Renal cortex interstitium (tissue), 11 donors: ENCODE results near the gene KCNIP1. TPM values are rescaled to one million over a fixed set of nuclear protein-coding genes. Genes with fewer than 3 reads are reported as not detected.

Experiments used
- DNase-seq, 11 donors: peaks; one replicate each; pipeline ENCODE4 v3.0.0-alpha.2; 2013; ENCODE audit warnings: low read depth in 9 of 11, low spot score in 4 of 11; ENCODE audit errors: extremely low read depth in 1 of 11
- polyA plus RNA-seq, 3 donors: library from polyadenylated mRNA; unstranded; fragments of 120-200 nt; gene quantifications; one replicate each; pipeline ENCODE4 v1.2.1, GENCODE V29; 2013; ENCODE audit not compliant: insufficient read length in 3 of 3

KCNIP1 gene
- polyA plus RNA-seq, 3 donors, result 9.5 to 12.7 (median 12.3) TPM

- DNase-seq, result no peak
Observed at GRCh38 chr5:170630226-170630625, 126.4 kb downstream of the KCNIP1 start.

GRCh38 chr5:170630711-170631141, 126.9 kb downstream of the KCNIP1 start:
- DNase-seq, result no peak

- DNase-seq, result no peak
Observed at GRCh38 chr5:170631466-170632195, 127.8 kb downstream of the KCNIP1 start.

GRCh38 chr5:170632266-170632984, 128.6 kb downstream of the KCNIP1 start:
- no peak for DNase-seq

GRCh38 chr5:170632985-170633234, 129.1 kb downstream of the KCNIP1 start:
- DNase-seq, result peak in 5 of 11 donors; percentile 73 to 80 (median 77)

GRCh38 chr5:170633235-170634081, 129.6 kb downstream of the KCNIP1 start:
- DNase-seq, result peak; percentile 75 to 90 (median 82)

- DNase-seq, result no peak
Observed at GRCh38 chr5:170634256-170634990, 130.6 kb downstream of the KCNIP1 start.

GRCh38 chr5:170635706-170636105, 131.9 kb downstream of the KCNIP1 start:
- no peak for DNase-seq

- no peak for DNase-seq
Observed at GRCh38 chr5:170636206-170636605, 132.4 kb downstream of the KCNIP1 start.

GRCh38 chr5:170636801-170637477, 133.1 kb downstream of the KCNIP1 start:
- DNase-seq, result no peak

- no peak for DNase-seq
Observed at GRCh38 chr5:170638051-170638450, 134.2 kb downstream of the KCNIP1 start.

GRCh38 chr5:170638454-170639220, 134.8 kb downstream of the KCNIP1 start:
- peak in 3 of 11 donors; percentile 32 to 44 (median 43) for DNase-seq

- DNase-seq, result no peak
Observed at GRCh38 chr5:170639221-170639925, 135.6 kb downstream of the KCNIP1 start.

- no peak for DNase-seq
Observed at GRCh38 chr5:170640731-170641588, 137.1 kb downstream of the KCNIP1 start.

GRCh38 chr5:170641589-170642031, 137.8 kb downstream of the KCNIP1 start:
- DNase-seq, result no peak

GRCh38 chr5:170642066-170642735, 138.4 kb downstream of the KCNIP1 start:
- no peak for DNase-seq
